ENCODE data around the gene CDC37.

- no peak for TF ChIP-seq POLR2A (IDR thresholded peaks at IDR 0.05; ENCODE audit: low read depth, low read length)
- TF ChIP-seq SPI1 (IDR thresholded peaks at IDR 0.05; ENCODE audit: low read depth, low read length): no peak
- no peak for TF ChIP-seq POU2F2 (IDR thresholded peaks at IDR 0.05; ENCODE audit: low read depth, low read length)
- TF ChIP-seq POLR2AphosphoS5 (IDR thresholded peaks at IDR 0.05; ENCODE audit: low read depth, low read length): no peak
These were observed 58.6 kb downstream of the CDC37 start for GRCh38 chr19:10344780-10345179.

Data from GM12891 (cell line).